ENCODE measurements around the gene CAMK2G. TPM values are rescaled to one million over a fixed set of nuclear protein-coding genes. Genes with fewer than 3 reads are reported as not detected.

Gene CAMK2G
- 16.2 to 21.9 TPM (median 19.6 TPM) in 5 replicates for total RNA-seq (2022; extraction: Qiagen RNA extraction)

GRCh38 chr10:73874267-73875138 is at the start of gene CAMK2G:
Gene CAMK2G, minus strand, starts transcription at chr10:73874555. Its CDS starts 94 bp downstream, at chr10:73874461.

GRCh38 chr10:73910764-73911552 is 36.6 kb upstream of the CAMK2G start, which contains the start of gene PLAU:
Gene PLAU, plus strand, starts transcription at chr10:73911132. Its CDS starts 424 bp downstream, at chr10:73911556.

DNA sequence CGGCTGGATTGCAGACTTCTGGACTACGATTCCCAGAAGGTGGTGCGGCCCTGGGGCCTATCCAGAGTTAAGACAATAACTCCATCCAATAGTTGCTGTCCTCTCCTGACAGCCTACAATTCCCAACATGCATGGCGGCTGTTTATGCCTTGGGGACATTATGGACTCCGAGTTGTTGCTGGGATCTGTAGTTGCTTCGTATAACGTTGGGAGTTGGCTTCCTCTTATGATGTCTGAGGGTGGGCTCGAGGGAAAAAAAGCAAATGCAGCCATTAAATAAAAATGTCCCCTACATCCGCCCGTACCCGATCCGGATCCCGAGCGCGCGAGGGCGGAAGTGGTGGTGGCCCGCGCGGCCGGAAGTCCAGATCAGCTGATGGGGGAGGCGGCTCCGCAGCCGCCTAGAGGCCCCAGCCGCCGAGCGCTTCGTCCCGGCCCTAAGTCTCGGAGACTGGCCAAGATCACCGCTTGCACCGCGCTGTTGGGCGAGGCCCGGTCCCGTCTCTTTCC is 89.1 kb downstream of the CAMK2G start, which contains the start of gene ZSWIM8:
Gene ZSWIM8, plus strand, starts transcription at position 396 of the 510 bp plus-strand sequence. CDS start 273 bp downstream, outside the sequence.

GRCh38 chr10:73781879-73782748 is 92.2 kb downstream of the CAMK2G start, which contains the start of gene CHCHD1:
Gene CHCHD1, plus strand, starts transcription at chr10:73782048. Its CDS starts 28 bp downstream, at chr10:73782076.

Other genes starting within 250 kb of the CAMK2G start
- not detected in 5 replicates for gene MYOZ1, start 233.1 kb downstream of the CAMK2G start, total RNA-seq (2022; extraction: Qiagen RNA extraction)
- gene SYNPO2L, start 218.5 kb downstream of the CAMK2G start, total RNA-seq (2022; extraction: Qiagen RNA extraction), result 0.01 to 0.03 TPM (median 0.03 TPM) in 3 of 5 replicates, not detected in the others
- gene AGAP5, start 176.4 kb downstream of the CAMK2G start, total RNA-seq (2022; extraction: Qiagen RNA extraction), result 2.1 to 2.9 TPM (median 2.4 TPM) in 5 replicates
- gene SEC24C, start 130.2 kb downstream of the CAMK2G start, total RNA-seq (2022; extraction: Qiagen RNA extraction), result 54.0 to 62.7 TPM (median 59.7 TPM) in 5 replicates
- 59.6 to 78.7 TPM (median 69.8 TPM) in 5 replicates for gene CHCHD1, start 92.5 kb downstream of the CAMK2G start, total RNA-seq (2022; extraction: Qiagen RNA extraction)
- gene ZSWIM8, start 88.9 kb downstream of the CAMK2G start, total RNA-seq (2022; extraction: Qiagen RNA extraction), result 35.3 to 45.2 TPM (median 42.9 TPM) in 5 replicates
- 14.2 to 18.9 TPM (median 17.3 TPM) in 5 replicates for gene NDST2, start 63.0 kb downstream of the CAMK2G start, total RNA-seq (2022; extraction: Qiagen RNA extraction)
- gene PLAU, start 36.6 kb upstream of the CAMK2G start, total RNA-seq (2022; extraction: Qiagen RNA extraction), result 109 to 124 TPM (median 120 TPM) in 5 replicates
- 93.3 to 148 TPM (median 126 TPM) in 5 replicates for gene VCL, start 123.6 kb upstream of the CAMK2G start, total RNA-seq (2022; extraction: Qiagen RNA extraction)

Measured in A549 treated with CORT108297 at 1 μM for 4 hours (cell line).